Stimulated activated CD4-positive, alpha-beta T cell treated with anti-CD3 and anti-CD28 coated beads, Interleukin-1b, Interleukin-23, amount 100 ng/mL, for 1 hour (primary cell): ENCODE results near the gene TNNC2.
"Not testable (repeated sequence)": the region's sequence is repeated elsewhere in the genome, so short reads cannot be mapped to it uniquely, and the experiment has no call there.

ENCODE experiments used
- DNase-seq, 2 donors: peaks; one replicate each; pipeline ENCODE4 v3.0.0-alpha.2; 2020; ENCODE audit warnings: low read depth in 2 of 2

The TNNC2 gene

GRCh38 chr20:45822857-45823256, 4.3 kb downstream of the TNNC2 start:
- DNase-seq = no peak

DNA sequence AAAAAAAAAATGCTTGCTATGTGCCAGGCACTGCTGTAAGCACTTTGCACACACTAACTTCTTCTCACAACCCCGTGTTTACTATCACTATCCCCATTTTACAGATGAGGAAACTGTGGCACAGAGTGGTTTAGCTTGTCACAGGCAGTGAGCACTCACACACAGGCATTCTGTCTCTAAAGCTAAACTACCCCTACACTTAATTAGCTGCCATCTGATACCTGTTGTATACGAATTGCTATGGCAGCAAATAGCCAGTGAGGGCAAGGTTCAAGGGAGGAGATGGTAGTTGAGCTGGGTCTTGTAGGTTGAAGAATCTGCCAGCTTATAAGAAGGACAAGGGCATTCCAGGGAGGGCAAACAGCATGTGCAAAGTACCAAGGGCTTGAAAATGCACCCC, 5.2 kb downstream of the TNNC2 start:
- DNase-seq = no peak

GRCh38 chr20:45819466-45819865, 7.6 kb downstream of the TNNC2 start:
- DNase-seq = no peak

GRCh38 chr20:45818239-45818638, 8.9 kb downstream of the TNNC2 start:
- no peak for DNase-seq

DNA sequence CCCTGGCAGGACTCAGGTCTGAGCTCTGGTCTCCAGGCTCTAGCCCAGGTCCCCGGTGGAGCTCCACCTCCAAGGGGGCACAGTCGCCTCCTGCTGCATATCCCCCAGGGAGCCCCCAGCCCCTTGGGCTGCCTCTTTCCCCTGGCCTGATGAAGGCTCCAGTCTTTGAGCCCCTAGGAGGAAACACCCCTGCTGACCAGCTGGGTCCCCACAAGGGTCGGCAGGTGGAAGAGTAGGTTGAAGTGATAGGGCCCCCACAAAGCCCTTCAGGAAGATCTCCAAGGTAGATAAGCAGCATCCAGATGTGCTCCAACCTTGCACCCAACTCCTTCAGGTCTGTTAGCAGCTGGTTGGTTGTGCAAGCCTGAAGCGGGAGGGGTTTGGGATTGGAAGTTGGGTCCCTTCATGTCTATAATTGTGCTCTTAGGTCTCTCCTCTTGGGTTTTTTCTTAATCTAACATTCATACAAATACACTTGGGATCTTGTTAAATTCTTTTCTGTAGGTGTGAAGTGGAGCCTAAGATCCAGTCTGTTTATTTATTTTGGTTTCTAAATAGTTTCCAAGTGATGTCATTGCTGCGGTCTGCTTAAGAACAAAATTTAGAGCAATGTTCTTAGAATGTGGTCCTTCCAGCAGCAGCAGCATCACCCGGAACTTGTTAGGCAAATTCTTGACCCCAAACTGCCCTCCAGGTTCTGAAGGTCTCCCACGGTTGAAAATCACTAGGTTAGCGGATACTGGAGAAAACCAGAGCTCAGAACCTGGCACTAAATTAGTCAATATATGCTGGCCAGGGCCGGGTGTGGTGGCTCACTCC, 9.5 kb downstream of the TNNC2 start:
- no peak for DNase-seq

GRCh38 chr20:45816951-45817350, 10.2 kb downstream of the TNNC2 start:
- no peak for DNase-seq

DNA sequence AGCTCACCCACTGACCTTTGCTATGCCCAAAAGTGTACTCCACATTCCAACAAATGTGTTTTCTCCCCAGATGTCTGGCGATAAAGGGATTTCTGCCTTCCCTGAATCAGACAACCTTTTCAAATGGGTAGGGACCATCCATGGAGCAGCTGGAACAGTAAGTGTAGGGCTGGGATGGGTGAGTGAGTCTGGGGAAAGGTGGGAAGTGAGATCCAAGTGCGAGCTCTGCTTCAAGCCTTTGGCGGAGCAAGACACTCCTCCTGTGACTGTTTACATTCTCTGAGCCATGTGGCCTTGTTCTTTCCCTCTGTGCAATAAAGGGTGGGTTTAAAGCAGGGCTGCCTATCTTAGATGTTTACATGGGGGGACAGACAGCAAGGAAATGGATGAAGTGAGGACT, 12.8 kb downstream of the TNNC2 start:
- no peak for DNase-seq

DNA sequence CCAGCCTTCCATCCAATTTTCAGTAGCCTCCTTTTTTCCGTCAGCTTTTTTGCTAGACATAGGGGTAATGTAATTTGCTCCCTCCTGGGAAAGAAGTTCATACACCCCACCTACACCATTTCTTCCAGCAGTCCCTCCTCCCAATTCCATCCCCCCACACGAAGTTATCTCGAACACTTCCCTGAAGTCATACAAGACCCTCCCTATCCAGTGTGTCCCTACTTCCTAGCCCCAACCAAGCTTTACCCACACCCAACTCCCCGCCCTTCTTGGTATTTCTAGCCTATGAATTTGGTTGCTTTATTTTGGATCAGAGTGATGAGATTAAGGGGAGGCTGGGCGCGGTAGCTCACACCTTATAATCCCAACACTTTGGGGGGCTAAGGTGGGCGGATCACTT, 13.6 kb downstream of the TNNC2 start:
- DNase-seq = no peak

- no peak for DNase-seq
Measured at GRCh38 chr20:45813006-45813340, 14.1 kb downstream of the TNNC2 start.

DNA sequence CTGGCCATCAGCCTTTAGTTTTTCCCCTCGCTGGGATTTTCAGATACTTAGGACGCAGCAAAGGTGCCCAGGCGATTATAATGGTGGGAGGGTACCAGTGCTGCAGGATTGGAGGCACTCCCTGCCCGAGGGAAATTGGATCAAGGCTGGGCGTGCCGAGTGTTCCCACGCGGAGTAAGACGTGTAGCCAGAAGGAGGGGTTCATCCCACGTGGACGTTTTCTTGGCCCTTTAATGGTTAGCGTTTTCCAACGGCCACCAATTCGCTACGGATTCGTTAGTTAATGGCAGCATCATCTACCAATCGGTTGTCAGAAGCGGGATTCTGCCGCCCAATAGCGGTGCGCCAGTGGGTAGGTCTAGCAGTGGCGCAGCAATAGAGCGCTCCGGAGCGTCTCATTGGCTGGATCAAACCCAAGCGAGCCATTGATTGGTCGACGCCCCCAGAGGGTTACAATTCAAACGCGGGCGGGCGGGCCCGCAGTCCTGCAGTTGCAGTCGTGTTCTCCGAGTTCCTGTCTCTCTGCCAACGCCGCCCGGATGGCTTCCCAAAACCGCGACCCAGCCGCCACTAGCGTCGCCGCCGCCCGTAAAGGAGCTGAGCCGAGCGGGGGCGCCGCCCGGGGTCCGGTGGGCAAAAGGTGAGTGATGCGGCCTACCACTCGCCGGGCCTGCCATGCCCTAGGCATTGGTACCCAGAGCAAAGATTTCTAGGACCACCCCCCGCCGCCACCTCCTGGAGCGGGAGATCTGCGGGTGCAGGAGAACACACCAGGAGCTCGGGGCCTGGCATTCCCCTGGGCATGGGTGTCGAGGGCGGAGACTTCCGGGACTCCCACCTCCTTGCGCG, 14.7 kb downstream of the TNNC2 start, which contains the start of gene UBE2C:
Gene UBE2C, plus strand, starts transcription at position 488 of the 849 bp plus-strand sequence. Its CDS starts 52 bp downstream, at position 540.
- DNase-seq = peak; percentile 75 to 82

GRCh38 chr20:45810191-45810970, 16.7 kb downstream of the TNNC2 start:
- no peak for DNase-seq

DNA sequence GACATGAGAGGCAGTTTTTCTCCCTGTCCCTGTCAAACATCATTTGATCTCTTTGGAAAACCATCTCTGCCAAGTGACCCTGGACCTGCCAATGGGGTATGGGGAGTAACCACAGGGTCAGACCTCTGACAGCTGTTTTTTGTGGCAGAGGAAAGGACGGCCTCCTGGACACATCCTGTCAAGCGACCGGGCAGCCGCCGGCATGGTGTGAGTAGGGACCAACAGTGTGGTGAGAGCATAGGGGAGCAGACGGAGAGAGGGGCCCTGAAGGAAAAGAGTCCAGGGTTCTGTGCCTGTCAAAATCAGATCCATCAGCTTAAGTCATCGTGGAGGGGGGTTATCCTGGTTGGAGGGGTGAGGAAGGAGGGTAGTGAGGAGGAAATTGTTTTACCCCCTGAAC, 25.3 kb downstream of the TNNC2 start:
- DNase-seq = no peak

DNA sequence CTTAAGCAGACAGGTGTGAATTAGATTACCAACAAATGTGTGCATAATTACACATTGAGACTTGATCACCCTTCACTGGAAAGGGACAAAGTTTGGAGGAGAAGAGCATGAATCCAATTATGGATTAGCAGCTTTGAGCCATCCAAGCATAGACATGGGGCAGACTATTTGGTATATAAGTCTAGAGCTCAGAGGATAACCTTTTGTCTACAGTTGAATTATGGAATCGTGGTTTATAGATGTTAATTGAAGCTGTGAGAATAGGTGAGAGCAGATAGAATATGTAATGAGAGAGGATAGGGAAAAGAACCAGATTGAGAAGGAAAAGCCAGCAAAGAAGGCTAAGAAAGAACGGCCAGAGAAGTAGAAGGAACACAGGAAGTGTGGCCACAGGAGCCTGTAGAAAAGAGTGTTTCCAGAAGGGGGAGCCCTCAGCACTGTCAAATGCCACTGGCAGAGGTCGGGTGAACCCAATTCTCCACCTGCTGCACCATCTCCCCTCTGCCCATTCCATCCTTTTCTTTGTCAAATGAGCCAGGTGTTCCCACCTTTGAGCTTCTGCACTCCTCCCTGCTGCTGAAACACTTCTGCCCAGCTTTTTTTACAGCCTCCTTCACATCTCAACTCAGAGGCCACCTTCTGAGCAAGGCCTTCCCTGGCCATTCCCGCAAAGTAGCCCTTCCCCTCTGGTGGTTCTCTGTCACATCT, 28.0 kb downstream of the TNNC2 start:
- DNase-seq = peak in 1 of 2 donors; percentile 29

GRCh38 chr20:45797955-45798354, 29.2 kb downstream of the TNNC2 start:
- DNase-seq = not testable (repeated sequence)

GRCh38 chr20:45797510-45797909, 29.6 kb downstream of the TNNC2 start:
- not testable (repeated sequence) for DNase-seq

DNA sequence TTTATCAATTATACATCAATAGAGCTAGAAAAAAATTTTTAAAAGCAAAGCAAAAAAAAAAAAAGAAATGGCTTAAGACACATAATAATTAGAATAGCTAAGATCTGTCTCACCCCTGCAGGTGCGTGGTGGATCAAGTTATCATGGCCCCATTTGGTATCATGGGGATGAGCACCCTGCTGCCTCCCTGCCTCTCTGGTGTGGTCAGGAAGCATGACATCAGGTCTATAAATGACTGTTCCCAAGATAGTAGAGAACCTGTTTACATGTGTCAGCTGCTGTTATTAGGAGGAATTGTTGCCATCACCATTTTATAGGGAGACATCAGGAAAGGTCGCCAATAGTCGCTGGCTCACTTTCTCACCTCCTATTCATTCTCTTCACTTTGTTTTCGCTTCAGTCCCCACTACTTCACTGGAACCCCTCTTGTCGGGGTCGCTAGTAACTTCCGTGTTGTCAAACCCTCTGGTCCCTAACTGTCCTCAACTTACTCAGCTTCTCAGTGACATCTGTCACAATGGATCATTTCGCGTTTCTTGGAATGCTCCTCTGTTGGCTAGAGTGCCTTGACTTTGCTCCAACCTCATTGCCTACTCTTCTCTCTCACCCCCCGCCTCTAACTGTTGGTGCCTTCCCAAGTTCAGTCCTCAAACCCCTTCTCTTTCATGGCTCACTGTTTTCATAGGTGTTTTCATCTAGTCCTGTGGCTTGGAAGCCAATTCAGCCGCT, 30.6 kb downstream of the TNNC2 start:
- no peak for DNase-seq

GRCh38 chr20:45792317-45793118, 34.6 kb downstream of the TNNC2 start:
- no peak for DNase-seq

- DNase-seq = no peak
Measured at GRCh38 chr20:45788351-45788750, 38.8 kb downstream of the TNNC2 start.

DNA sequence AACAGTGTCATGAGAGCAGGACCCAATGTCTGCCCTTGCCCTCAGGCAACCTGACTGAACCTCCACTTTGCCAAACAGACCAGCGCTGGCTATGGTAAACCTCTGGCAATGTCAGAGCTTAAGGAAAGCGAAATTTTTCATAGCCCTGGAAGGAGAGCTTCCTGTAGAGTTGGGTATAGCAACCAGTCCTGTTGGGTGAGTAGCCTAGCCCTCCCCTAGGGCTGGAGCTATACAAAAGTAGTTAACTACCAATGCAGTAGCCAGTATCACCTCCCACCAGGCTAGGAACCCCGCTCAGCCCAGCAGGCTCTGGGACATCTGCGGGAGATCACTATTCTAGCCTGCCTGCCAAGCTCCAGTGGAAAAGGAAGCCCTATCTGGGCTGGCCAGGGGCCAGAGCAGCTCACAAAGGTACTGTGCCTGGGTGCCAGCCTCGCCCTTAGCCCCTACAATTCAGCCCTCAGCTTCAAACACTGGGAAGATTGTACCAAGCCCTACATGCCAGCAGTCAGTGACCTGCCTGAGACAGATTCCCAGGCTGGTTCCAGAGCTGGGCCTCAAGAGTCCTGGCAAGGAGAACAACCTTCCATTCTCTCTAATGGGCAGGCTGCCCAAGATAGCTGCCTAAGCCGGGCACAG, 43.3 kb downstream of the TNNC2 start:
- no peak for DNase-seq
